Psoas muscle (tissue), 8 donors: ENCODE results near the gene DHX9. TPM values are rescaled to one million over a fixed set of nuclear protein-coding genes. Genes with fewer than 3 reads are reported as not detected.
A peak's percentile ranks its signal among the peaks of the same experiment; 100 is the strongest.

Source experiments
- ATAC-seq, 4 donors: fragments of 200-7000 bp; cut with Tn5 transposase; one replicate each; pipeline ENCODE4 v1.9.1; 2020; ENCODE audit warnings: moderate library complexity in 3 of 4, mild to moderate bottlenecking in 2 of 4
- DNase-seq, 2 donors: peaks; one replicate each; pipeline ENCODE4 v3.0.0-alpha.2; 2020
- H3K27ac ChIP-seq: fragments of 200-600 bp; one replicate; pipeline ENCODE4 v1.8.0; 2022
- H3K27me3 ChIP-seq, 3 donors: fragments of 200-600 bp in 1 of 3; one replicate each; pipeline versions ENCODE4 v1.6.1 to v1.8.0; 2013 to 2022; ENCODE audit warnings: low read length in 2 of 3, mild to moderate bottlenecking in 2 of 3, moderate library complexity in 1 of 3; ENCODE audit not compliant: insufficient read depth in 3 of 3
- H3K36me3 ChIP-seq, 2 donors: fragments of 200-600 bp in 1 of 2; one replicate each; pipeline versions ENCODE4 v1.6.1 to v1.8.0; 2013 to 2022; ENCODE audit warnings: low read depth in 1 of 2, mild to moderate bottlenecking in 1 of 2, moderate library complexity in 1 of 2; ENCODE audit not compliant: insufficient read depth in 1 of 2
- H3K4me1 ChIP-seq: fragments of 200-600 bp; one replicate; pipeline ENCODE4 v1.8.0; 2022
- H3K4me3 ChIP-seq: fragments of 200-600 bp; one replicate; pipeline ENCODE4 v1.8.0; 2022; ENCODE audit warnings: mild to moderate bottlenecking
- H3K9me3 ChIP-seq: fragments of 200-600 bp; one replicate; pipeline ENCODE4 v1.8.0; 2022
- CTCF ChIP-seq: fragments of 200-600 bp; IDR thresholded peaks from one replicate; pipeline ENCODE4 v1.8.0; 2022; ENCODE audit warnings: antibody characterized with exemption
- WGBS, 3 donors: extraction: QIAGEN DNeasy Blood & Tissue Kit; methylation state at CpG; one replicate each; pipeline versions ENCODE4 v1.1.6 to v1.1.7; 2013; 5-methylcytosine and 5-hydroxymethylcytosine counted together
- intact Hi-C, 2 donors: fragments of 100-400 bp; cut with DNase I; formaldehyde crosslinking; loops; one replicate each; pipeline versions ENCODE4 v1.11.0 to v1.14.2; 2022
- polyA plus RNA-seq, 3 donors: library from polyadenylated mRNA; stranded (reverse); fragments of 200-250 nt; gene quantifications; one replicate each; pipeline ENCODE4 v1.2.3, GENCODE V29; 2013
- total RNA-seq, 4 donors: library from RNA; stranded (reverse); fragmentation: NEBNext Ultra II Directional in 2 of 4; extraction: Animal tissue kit (Norgen Biotek cat#: 25700) in 2 of 4; gene quantifications; one replicate each; pipeline versions ENCODE4 v1.2.1 to v1.2.4, GENCODE V29; 2021 to 2023
- donor health status: healthy with polysubstance abuse.
- donor health status: DM: no; HTN: no; CAD: no; lungs with moderate emphysema.
- donor health status: Bipolar disorder and iron deficiency.
- donor health status: healthy.
- donor health status: DM: yes; HTN: yes; CAD: no.
- donor health status: DM: no; HTN: no; CAD: no.
- donor health status: DM: no; HTN: no; CAD: no.
- donor health status: DM: yes; HTN: yes; CAD: no.

DHX9 gene
- total and polyA plus RNA-seq, 7 donors: 31.8 to 60.3 (median 56.0) TPM

- H3K4me3 ChIP-seq: no peak overlapping the region
- H3K27me3 ChIP-seq: no peaks in the 10 kb centered on the region
- intact Hi-C loops: no loop called here
- no peak overlapping the region for H3K27ac ChIP-seq
- WGBS, 3 donors: 79 to 80% (median 80%) methylated on average over 8 of the region's 8 CpGs
- no peak for TF ChIP-seq CTCF
- no peaks in the 10 kb centered on the region for H3K9me3 ChIP-seq
- DNase-seq (no peak), ATAC-seq (peak in 1 of 4 donors; percentile 40)
- H3K4me1 ChIP-seq: no peaks in the 10 kb centered on the region
- H3K36me3 ChIP-seq: peaks cover 4 to 49% of the 10 kb centered on the region in 2 donors
Measured at GRCh38 chr1:182795563-182796228, 43.5 kb upstream of the DHX9 start.

GRCh38 chr1:182802006-182802803 lies 36.9 kb upstream of the DHX9 start:
- Histone ChIP-seq H3K4me3 (no peak overlapping the region), H3K4me1 (no peaks in the 10 kb centered on the region), H3K27ac (no peak overlapping the region), H3K27me3 (no peaks in the 10 kb centered on the region), H3K36me3 (peaks cover 0 to 53% of the 10 kb centered on the region in 2 donors), H3K9me3 (no peaks in the 10 kb centered on the region)
- WGBS, 3 donors: 71 to 83% (median 81%) methylated on average over 4 of the region's 4 CpGs
- intact Hi-C loops: no loop called here
- ATAC-seq (no peak), DNase-seq (no peak)
- no peak for TF ChIP-seq CTCF

GRCh38 chr1:182803846-182804245 lies 35.3 kb upstream of the DHX9 start:
- DNase-seq (no peak), ATAC-seq (no peak)
- intact Hi-C loops: no loop called here
- H3K27ac ChIP-seq: no peak overlapping the region
- H3K4me1 ChIP-seq: no peaks in the 10 kb centered on the region
- no peaks in the 10 kb centered on the region for H3K27me3 ChIP-seq
- H3K4me3 ChIP-seq: no peak overlapping the region
- peaks cover 0 to 53% of the 10 kb centered on the region in 2 donors for H3K36me3 ChIP-seq
- WGBS, 3 donors: 94 to 100% (median 97%) methylated on average over 1 of the region's 1 CpG
- no peaks in the 10 kb centered on the region for H3K9me3 ChIP-seq
- no peak for TF ChIP-seq CTCF

GRCh38 chr1:182806015-182806678 lies 33.0 kb upstream of the DHX9 start:
- no peak for DNase-seq
- intact Hi-C loops: no loop called here
- H3K27ac ChIP-seq: no peak overlapping the region
- H3K36me3 ChIP-seq: peaks cover 0 to 73% of the 10 kb centered on the region in 2 donors
- no peak for ATAC-seq
- TF ChIP-seq CTCF: no peak
- no peak overlapping the region for H3K4me3 ChIP-seq
- no peaks in the 10 kb centered on the region for H3K4me1 ChIP-seq
- no peaks in the 10 kb centered on the region for H3K9me3 ChIP-seq
- no peaks in the 10 kb centered on the region for H3K27me3 ChIP-seq
- 73 to 78% (median 77%) methylated on average over 11 of the region's 11 CpGs for WGBS, 3 donors
